GM19467 (cell line): ENCODE measurements around the gene IL15RA.

Experiments used
- ATAC-seq: cut with Tn5 transposase; IDR thresholded peaks from one replicate; pipeline ENCODE4 v1.9.1; 2021; ENCODE audit warnings: mild to moderate bottlenecking, moderate library complexity; ENCODE audit not compliant: unreplicated experiment

The IL15RA gene, protein sequence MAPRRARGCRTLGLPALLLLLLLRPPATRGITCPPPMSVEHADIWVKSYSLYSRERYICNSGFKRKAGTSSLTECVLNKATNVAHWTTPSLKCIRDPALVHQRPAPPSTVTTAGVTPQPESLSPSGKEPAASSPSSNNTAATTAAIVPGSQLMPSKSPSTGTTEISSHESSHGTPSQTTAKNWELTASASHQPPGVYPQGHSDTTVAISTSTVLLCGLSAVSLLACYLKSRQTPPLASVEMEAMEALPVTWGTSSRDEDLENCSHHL

GRCh38 chr10:5977471-5978229, at the start of gene IL15RA:
TSS of gene IL15RA (minus strand) at chr10:5977543. CDS start at chr10:5977492, 51 bp downstream.
- ATAC-seq, result peak; percentile 61

DNA sequence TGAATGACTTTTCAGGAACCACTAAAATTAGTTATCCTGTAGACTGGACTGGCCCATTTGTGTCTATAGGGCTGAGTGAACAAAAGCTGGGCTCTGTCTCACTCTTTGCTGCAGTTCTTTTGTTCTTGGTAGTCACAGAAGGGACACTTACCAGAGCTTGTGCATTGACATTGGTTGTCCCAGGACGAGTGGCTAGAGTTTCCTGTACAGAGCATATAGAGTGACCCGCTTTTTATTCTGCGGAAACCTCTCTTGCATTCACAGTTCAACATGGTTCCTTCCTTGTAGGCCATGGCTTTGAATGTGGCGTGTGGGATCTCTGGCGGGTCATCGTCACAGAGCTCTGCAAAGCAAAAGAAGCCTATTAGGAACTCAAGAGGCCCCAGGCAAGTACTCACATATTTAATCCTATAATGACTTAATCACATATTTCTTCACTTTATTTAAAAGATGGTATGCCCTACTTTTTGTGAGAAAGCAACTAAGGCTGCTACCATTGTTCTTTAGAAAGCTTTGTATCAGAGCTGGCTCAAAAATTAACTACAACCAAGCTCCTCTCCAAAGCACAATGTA, 48.4 kb upstream of the IL15RA start:
- ATAC-seq, result no peak

DNA sequence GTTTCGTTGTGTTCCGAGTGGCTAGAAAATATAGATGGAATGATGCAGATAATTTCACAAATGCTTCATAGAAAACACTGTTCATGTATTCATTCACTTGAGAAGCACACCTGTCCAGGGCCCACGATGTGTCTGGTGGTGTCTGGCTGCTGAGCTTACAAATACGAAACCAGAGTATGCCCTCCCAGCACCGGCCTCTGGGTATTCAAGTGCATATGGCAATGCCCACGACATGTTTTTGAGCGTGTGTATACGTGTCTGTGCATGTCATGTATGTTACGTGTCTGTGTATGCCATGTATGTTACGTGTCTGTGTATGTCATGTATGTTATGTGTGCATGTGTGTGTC, 47.0 kb upstream of the IL15RA start:
- no peak for ATAC-seq

- no peak for ATAC-seq
These were observed 46.5 kb upstream of the IL15RA start for GRCh38 chr10:6023661-6024333.

GRCh38 chr10:6022660-6023059, 45.3 kb upstream of the IL15RA start:
- ATAC-seq, result no peak

- ATAC-seq, result no peak
These were observed 43.5 kb upstream of the IL15RA start for GRCh38 chr10:6020826-6021225.

DNA sequence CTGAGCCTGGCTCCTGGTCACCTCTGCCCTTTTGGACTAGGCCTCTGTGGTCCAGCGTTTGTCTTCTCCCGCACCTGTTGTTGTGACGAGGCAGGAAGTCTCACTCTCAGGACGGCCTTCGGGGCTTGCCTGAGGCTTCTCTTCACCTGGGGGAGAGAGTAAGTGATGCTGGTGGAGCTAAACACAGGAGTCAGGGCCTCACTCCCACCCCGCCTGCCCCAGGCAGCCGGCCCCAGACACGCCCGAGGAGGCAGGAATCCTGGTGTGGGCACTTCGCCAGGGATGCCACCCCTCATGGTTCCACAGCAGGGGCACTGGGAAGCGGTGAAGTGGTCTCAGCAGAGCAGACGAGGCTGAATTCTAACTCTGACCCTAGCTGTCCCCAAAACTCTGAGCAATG, 42.5 kb upstream of the IL15RA start:
- ATAC-seq, result no peak

GRCh38 chr10:6019010-6019782, 41.9 kb upstream of the IL15RA start:
- no peak for ATAC-seq

DNA sequence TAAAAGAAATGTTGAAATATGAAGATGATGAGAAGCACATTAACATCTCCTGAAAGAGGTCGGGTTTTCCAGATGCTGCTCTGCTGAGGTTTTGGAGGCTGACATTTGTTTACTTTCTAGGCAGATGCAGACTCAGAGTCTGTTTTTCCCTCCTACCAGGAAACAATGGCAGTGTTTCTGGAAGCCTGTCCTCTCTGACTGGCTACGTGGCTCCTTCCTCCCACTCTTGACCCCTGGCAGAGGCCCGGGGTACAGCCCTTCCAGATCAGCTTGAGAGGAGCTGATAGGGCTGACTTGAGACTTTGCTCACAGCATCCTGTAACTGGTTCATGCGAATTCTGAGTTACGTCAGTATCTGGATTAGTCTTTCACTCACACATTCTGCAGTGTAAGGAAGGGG, 41.1 kb upstream of the IL15RA start:
- no peak for ATAC-seq

DNA sequence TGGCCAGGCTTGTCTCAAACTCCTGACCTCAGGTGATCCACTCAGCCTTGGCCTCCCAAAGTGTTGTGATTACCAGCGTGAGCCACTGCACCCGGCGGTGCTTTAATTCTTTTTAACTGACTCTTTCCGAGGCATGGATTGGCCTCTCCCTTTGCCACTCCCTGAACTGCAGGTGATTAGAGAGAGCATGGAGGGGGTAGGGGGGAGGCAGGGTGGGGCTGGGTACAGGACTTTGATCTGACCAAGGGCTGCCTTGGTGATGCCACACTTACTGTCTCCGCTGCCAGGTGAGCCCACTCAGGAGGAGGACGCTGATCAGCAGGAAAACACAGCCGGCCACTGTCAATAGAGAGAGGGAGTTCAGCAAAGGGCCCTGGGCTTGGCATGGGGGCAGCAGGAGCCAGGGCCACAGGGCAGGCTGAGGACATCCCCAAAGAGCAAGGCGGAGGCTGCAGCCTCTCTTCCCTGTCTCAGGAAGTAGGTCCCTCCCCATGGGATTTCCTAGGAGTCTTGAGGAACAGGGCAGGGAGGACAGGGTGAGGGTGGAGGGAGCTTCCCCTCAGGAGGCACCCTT, 40.5 kb upstream of the IL15RA start:
- ATAC-seq, result no peak

- no peak for ATAC-seq
These were observed 37.0 kb upstream of the IL15RA start for GRCh38 chr10:6014241-6014761.

DNA sequence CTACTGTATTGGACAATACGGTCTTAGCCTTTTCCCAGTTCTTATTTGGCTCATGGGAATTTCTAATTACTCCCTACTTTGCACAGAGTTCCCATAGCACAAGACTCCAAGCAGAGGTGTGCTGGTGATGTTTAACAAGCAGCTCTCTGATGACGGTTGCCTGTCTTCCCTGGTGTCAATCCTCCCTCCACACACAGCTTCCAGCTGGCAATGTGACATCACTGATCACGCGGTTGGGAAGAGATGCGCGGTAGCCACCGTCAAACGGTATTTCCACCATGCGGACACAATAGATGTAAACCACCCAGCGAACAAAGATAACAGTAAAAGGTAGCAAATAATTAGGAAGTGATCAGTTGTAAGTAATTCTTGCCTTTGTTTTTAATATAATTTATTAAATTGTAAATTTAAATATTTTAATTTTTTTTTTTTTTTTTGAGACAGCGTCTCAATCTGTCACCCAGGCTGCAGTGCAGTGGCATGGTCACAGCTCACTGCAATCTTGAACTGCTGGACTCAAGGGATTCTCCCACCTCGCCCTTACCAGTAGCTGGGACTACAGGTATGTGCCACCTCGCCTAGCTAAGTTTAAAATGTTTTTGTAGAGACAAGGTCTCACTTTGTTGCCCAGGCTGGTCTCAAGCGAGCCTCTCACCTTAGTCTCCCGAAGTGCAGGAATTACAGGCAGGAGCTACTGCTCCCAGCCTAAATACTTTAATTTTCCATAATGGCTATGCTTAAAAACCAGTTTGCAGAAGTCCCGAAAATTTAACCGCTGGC, 36.3 kb upstream of the IL15RA start:
- no peak for ATAC-seq

DNA sequence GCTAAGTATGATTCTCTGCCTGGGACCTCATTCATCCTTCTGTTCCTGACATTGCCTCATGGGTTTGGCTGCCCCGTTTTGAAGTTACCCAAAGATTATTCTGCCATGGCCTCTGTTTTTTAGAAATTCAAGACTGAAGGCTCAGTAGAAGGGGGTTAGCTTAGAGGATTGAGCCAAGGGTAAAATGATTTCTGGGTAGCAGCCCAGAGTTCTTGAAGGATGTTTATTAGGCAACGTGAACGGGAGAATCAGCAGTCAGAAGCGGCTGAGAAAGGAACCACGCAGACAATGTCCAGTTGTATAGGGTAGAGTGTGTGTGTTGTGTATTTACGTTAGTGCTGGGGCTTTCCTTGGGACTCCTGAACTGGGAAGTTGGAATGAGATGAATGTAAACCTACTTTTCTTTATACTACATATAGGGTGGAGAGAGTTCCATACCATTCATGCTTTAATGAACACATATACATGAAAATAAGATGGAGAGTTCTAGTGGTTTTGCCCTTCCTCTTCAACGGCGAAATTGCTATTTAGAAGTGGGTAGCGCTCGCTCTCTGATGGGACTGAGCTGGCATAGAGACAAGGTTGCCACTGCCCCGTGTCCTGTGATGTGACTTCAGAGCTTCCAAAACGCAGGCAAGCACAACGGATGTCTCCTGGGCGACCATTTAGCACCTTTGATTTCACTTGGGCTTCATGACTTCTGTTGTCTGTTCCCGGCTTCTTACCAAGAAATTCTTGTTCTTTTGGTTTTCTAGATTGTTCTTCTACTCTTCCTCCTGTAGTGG, 35.0 kb upstream of the IL15RA start:
- no peak for ATAC-seq

DNA sequence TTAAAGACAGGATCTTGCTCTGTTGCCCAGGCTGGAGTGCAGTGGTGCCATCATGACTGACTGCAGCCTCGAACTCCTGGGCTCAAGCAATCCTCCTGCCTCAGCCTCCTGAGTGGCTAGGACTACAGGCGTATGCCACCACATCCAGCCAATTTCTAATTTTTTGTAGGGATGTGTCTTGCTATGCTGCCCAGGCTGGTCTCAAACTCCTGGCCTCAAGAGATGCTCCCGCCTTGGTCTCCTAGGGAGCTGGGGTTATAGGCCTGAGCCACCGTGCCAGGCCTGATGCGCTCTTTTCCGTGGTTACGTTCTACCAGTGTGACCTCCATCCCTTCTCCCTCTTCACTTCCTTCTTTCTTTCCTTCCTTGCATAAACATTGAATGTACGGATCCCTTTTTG, 34.2 kb upstream of the IL15RA start:
- ATAC-seq, result no peak

DNA sequence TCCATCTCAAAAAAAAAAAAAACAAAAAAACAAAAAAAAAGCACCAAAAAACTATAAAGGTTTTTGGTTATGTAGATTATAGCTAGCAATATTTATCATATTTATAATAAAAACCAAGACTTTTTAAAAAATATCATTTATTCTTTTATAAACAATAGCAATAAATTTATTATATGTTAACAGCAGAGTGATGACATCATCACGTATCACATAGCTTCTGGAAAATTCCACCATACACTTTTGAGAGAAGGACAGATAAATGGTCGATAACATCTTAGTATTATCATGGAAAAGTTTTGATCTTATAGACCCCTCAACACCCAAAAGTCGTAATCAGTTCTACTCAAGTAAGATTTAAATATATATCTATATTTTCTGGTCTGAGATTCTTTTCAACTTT, 33.2 kb upstream of the IL15RA start:
- ATAC-seq, result no peak

DNA sequence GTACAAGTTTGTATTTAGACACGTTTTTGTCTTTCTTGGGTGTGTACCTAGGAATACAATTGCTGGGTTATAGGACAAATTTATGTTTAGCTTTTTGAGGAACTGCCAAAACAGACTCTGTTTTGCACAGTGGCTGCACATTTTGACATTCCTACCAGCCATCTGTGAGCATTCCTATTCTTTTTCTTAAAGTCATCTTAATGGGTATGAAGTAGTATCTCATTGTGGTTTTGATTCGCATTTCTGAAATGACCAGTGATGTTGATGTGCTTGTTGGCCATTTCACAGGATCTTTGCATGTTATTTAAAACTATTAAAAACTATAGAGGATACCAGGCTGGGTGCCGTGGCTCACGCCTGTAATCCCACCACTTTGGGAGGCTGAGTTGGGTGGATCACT, 32.6 kb upstream of the IL15RA start:
- ATAC-seq, result no peak

- no peak for ATAC-seq
These were observed 31.8 kb upstream of the IL15RA start for GRCh38 chr10:6009150-6009549.

GRCh38 chr10:6008497-6009142, 31.3 kb upstream of the IL15RA start:
- no peak for ATAC-seq
